ENCODE data around the gene TENT4B. TPM values are rescaled to one million over a fixed set of nuclear protein-coding genes. Genes with fewer than 3 reads are reported as not detected.

Gene TENT4B
- total RNA-seq, 2 experiments from 2014 or later: 5.8 to 8.8 TPM

- H2AFZ ChIP-seq (ENCODE audit: low read length): peak overlapping the region; percentile 37; the same call in 1 of the 2 replicates
- peak overlapping the region; percentile 76 for H3K4me3 ChIP-seq (ENCODE audit: low read depth, low read length, poor library complexity, severe bottlenecking)
- intact Hi-C loops (cut with micrococcal nuclease; ENCODE audit: unreplicated experiment): no loop called here
- ChIA-PET CTCF (ENCODE audit: unreplicated experiment) (interaction anchor here (0.6 kb wide), 1 partner anchor 13 kb away, joined by 3 read pairs; no protein-coding TSS in a partner anchor), POLR2A (interaction anchor here (0.6 to 2.5 kb wide), 6 partner anchors 8 to 78 kb away, joined by 3 to 15 read pairs (median 4); no protein-coding TSS in a partner anchor)
- peak overlapping the region; percentile 60 for H3K27ac ChIP-seq (ENCODE audit: low read depth, low read length, poor library complexity, severe bottlenecking)
- no peaks in the 10 kb centered on the region for H3K36me3 ChIP-seq (ENCODE audit: insufficient read depth, low read length)
- H4K20me1 ChIP-seq (ENCODE audit: insufficient read depth, low read length): no peaks in the 10 kb centered on the region
- no peak for TF ChIP-seq EZH2phosphoT487 (IDR thresholded peaks at IDR 0.05; ENCODE audit: borderline replicate concordance, low read depth, low read length)
- TF ChIP-seq CTCF (conservative IDR thresholded peaks at IDR 0.05; ENCODE audit: low read length): no peak
- H3K79me2 ChIP-seq (ENCODE audit: insufficient read depth, low read depth, low read length): peaks cover 21% of the 10 kb centered on the region; the same call in 1 of the 2 replicates
- peak; percentile 53 for DNase-seq (ENCODE audit: low spot score)
- peaks cover 59% of the 10 kb centered on the region for H3K4me1 ChIP-seq (ENCODE audit: insufficient read depth, low read length, poor library complexity, severe bottlenecking)
- BruUV-seq (replicated peaks): no TSS peak
- H3K9me2 ChIP-seq (ENCODE audit: insufficient read depth, low read length): no peaks in the 10 kb centered on the region
- H3K9me3 ChIP-seq (ENCODE audit: low read length): no peaks in the 10 kb centered on the region
- peak overlapping the region; percentile 96 for H3K4me2 ChIP-seq (ENCODE audit: low read length)
Measured at GRCh38 chr16:50267651-50268050, 114.5 kb downstream of the TENT4B start.

DNA sequence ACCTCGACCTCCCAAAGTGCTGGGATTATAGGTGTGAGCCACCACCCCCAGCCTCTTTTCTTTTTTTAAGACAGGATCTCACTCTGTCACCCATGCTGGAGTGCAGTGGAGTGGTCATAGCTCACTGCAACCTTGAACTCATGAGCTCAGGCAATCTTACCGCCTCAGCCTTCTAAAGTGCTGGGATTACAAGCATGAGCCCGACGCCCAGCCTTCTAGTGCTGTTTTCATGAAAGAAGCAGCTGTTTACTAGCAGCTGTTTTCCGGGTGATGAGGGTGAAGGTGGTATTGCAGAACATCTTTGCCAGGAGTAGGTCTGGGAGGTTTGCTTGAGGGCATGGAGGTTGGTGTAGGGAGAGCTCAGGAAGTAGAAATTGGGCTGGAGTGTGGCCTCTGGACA is 115.2 kb downstream of the TENT4B start:
- H3K9me3 ChIP-seq (ENCODE audit: low read length): no peaks in the 10 kb centered on the region
- H4K20me1 ChIP-seq (ENCODE audit: insufficient read depth, low read length): no peaks in the 10 kb centered on the region
- no peaks in the 10 kb centered on the region for H3K9me2 ChIP-seq (ENCODE audit: insufficient read depth, low read length)
- peak; percentile 48 for DNase-seq (ENCODE audit: low spot score)
- BruUV-seq (replicated peaks): no TSS peak
- TF ChIP-seq EZH2phosphoT487 (IDR thresholded peaks at IDR 0.05; ENCODE audit: borderline replicate concordance, low read depth, low read length) (no peak), CTCF (conservative IDR thresholded peaks at IDR 0.05; ENCODE audit: low read length) (no peak)
- peaks cover 21% of the 10 kb centered on the region; the same call in 1 of the 2 replicates for H3K79me2 ChIP-seq (ENCODE audit: insufficient read depth, low read depth, low read length)
- peaks cover 66% of the 10 kb centered on the region for H3K4me1 ChIP-seq (ENCODE audit: insufficient read depth, low read length, poor library complexity, severe bottlenecking)
- POLR2A ChIA-PET: interaction anchor here (0.6 to 2.5 kb wide), 7 partner anchors 11 to 79 kb away, joined by 3 to 15 read pairs (median 4); no protein-coding TSS in a partner anchor
- intact Hi-C loops (cut with micrococcal nuclease; ENCODE audit: unreplicated experiment): no loop called here
- no peaks in the 10 kb centered on the region for H3K36me3 ChIP-seq (ENCODE audit: insufficient read depth, low read length)
- CTCF ChIA-PET (ENCODE audit: unreplicated experiment): interaction anchor here (0.6 kb wide), 2 partner anchors 12 to 70 kb away, joined by 3 read pairs; no protein-coding TSS in a partner anchor
- H3K4me3 ChIP-seq (ENCODE audit: low read depth, low read length, poor library complexity, severe bottlenecking): peak overlapping the region; percentile 76
- peak overlapping the region; percentile 96 for H3K4me2 ChIP-seq (ENCODE audit: low read length)
- peak overlapping the region; percentile 60 for H3K27ac ChIP-seq (ENCODE audit: low read depth, low read length, poor library complexity, severe bottlenecking)
- no peak overlapping the region for H2AFZ ChIP-seq (ENCODE audit: low read length)

DNA sequence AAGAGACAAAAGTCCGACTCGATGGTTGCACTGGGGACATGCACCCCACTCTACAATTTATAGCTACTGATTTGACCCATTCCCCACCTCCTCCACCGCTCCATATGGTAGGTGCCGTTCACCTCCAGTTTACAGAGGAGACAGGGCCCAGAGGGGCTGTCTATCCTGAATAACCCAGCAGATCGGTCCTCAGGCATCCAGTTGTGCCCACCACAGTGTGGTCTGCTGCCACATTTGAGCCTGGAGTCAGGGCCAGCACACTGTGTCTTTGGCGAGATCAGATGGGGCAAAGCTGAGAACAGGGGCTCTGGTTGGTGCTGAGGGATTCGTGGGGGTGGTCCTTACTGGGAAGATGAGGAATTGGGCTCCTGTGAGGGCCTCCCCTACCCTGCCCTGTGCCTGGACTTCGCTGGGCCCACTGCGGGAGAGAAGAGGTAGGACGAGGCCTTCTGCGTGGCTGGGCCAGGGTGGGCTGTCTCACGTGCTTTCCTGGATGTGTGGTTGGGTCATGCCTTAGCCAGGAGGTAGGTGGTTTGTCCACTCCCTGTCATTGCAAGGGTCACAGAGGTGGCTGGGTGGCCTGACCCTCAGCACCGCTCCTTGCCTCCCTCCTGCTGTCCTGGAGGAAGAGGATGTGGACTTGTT is 116.1 kb downstream of the TENT4B start:
- Histone ChIP-seq H3K4me1 (ENCODE audit: insufficient read depth, low read length, poor library complexity, severe bottlenecking) (peaks cover 70% of the 10 kb centered on the region), H2AFZ (ENCODE audit: low read length) (no peak overlapping the region), H3K9me3 (ENCODE audit: low read length) (no peaks in the 10 kb centered on the region), H3K79me2 (ENCODE audit: insufficient read depth, low read depth, low read length) (peaks cover 21% of the 10 kb centered on the region; the same call in 1 of the 2 replicates), H3K9me2 (ENCODE audit: insufficient read depth, low read length) (no peaks in the 10 kb centered on the region), H3K4me3 (ENCODE audit: low read depth, low read length, poor library complexity, severe bottlenecking) (no peak overlapping the region), H3K27ac (ENCODE audit: low read depth, low read length, poor library complexity, severe bottlenecking) (no peak overlapping the region), H3K36me3 (ENCODE audit: insufficient read depth, low read length) (no peaks in the 10 kb centered on the region), H3K4me2 (ENCODE audit: low read length) (peak overlapping the region; percentile 27; the same call in 1 of the 2 replicates), H4K20me1 (ENCODE audit: insufficient read depth, low read length) (no peaks in the 10 kb centered on the region)
- intact Hi-C loops (cut with micrococcal nuclease; ENCODE audit: unreplicated experiment): no loop called here
- TF ChIP-seq EZH2phosphoT487 (IDR thresholded peaks at IDR 0.05; ENCODE audit: borderline replicate concordance, low read depth, low read length) (no peak), CTCF (conservative IDR thresholded peaks at IDR 0.05; ENCODE audit: low read length) (no peak)
- no peak for DNase-seq (ENCODE audit: low spot score)
- POLR2A ChIA-PET: interaction anchor here (0.6 to 2.5 kb wide), 3 partner anchors 10 to 19 kb away, joined by 4 to 15 read pairs (median 5); no protein-coding TSS in a partner anchor
- no TSS peak for BruUV-seq (replicated peaks)
- CTCF ChIA-PET (ENCODE audit: unreplicated experiment): interaction anchor here (0.6 kb wide), 1 partner anchor 69 kb away, joined by 3 read pairs; no protein-coding TSS in a partner anchor
